ENCODE data around the gene MT4. TPM values are rescaled to one million over a fixed set of nuclear protein-coding genes. Genes with fewer than 3 reads are reported as not detected.

The MT4 gene
- total RNA-seq, 1 experiment from 2014 or later, result not detected

- no peaks in the 10 kb centered on the region for H3K9me3 Mint-ChIP-seq (ENCODE audit: unreplicated experiment)
- no peaks in the 10 kb centered on the region for H3K36me3 ChIP-seq (ENCODE audit: control insufficient read depth, insufficient read depth, low read length)
- BruUV-seq (replicated peaks), result no TSS peak
- POLR2A ChIA-PET, result no interaction called here
- H3K9me3 ChIP-seq, result no peaks in the 10 kb centered on the region
- H3K27ac Mint-ChIP-seq (ENCODE audit: unreplicated experiment), result no peak overlapping the region
- CTCF ChIA-PET, result interaction anchor here (0.6 kb wide), 1 partner anchor 12 kb away, joined by 4 read pairs; no protein-coding TSS in a partner anchor
- no peak overlapping the region for H3K4me3 ChIP-seq (ENCODE audit: low read depth, low read length)
- no peaks in the 10 kb centered on the region for H3K4me1 Mint-ChIP-seq (ENCODE audit: low read depth, unreplicated experiment)
- no peak overlapping the region for H3K4me3 Mint-ChIP-seq (ENCODE audit: unreplicated experiment)
- peak in 1 of 2 experiments; percentile 58 for TF ChIP-seq CTCF (IDR thresholded peaks at IDR 0.05; ENCODE audit: insufficient read depth in 1 of 2, low read depth in 1 of 2, low read length in 1 of 2, severe bottlenecking in 1 of 2, unreplicated experiment in 1 of 2)
- no peaks in the 10 kb centered on the region for H3K36me3 Mint-ChIP-seq (ENCODE audit: insufficient read depth, unreplicated experiment)
- H3K27me3 ChIP-seq (replicated peaks; ENCODE audit: control insufficient read depth, insufficient read depth, low read length), result no peaks in the 10 kb centered on the region
- DNase-seq, result peak; percentile 48 to 53
- H3K4me1 ChIP-seq, result no peaks in the 10 kb centered on the region
- intact Hi-C loops (cut with micrococcal nuclease; ENCODE audit: unreplicated experiment), result no loop called here
- H3K27me3 Mint-ChIP-seq (ENCODE audit: insufficient read depth, unreplicated experiment), result peaks cover 14% of the 10 kb centered on the region
Observed at GRCh38 chr16:56534847-56535383, 30.0 kb upstream of the MT4 start.

- no TSS peak for BruUV-seq (replicated peaks)
- Mint-ChIP-seq H3K27me3 (ENCODE audit: insufficient read depth, unreplicated experiment) (peaks cover 13% of the 10 kb centered on the region), H3K36me3 (ENCODE audit: insufficient read depth, unreplicated experiment) (peaks cover 5% of the 10 kb centered on the region), H3K27ac (ENCODE audit: unreplicated experiment) (no peak overlapping the region), H3K4me1 (ENCODE audit: low read depth, unreplicated experiment) (no peaks in the 10 kb centered on the region), H3K9me3 (ENCODE audit: unreplicated experiment) (peaks cover 12% of the 10 kb centered on the region), H3K4me3 (ENCODE audit: unreplicated experiment) (no peak overlapping the region)
- intact Hi-C loops (cut with micrococcal nuclease; ENCODE audit: unreplicated experiment), result no loop called here
- DNase-seq, result no peak
- Histone ChIP-seq H3K27me3 (replicated peaks; ENCODE audit: control insufficient read depth, insufficient read depth, low read length) (no peaks in the 10 kb centered on the region), H3K9me3 (no peaks in the 10 kb centered on the region; the same call in 1 of the 2 replicates), H3K4me1 (no peaks in the 10 kb centered on the region), H3K4me3 (ENCODE audit: low read depth, low read length) (no peak overlapping the region), H3K36me3 (ENCODE audit: control insufficient read depth, insufficient read depth, low read length) (no peaks in the 10 kb centered on the region)
- ChIA-PET POLR2A (no interaction called here), CTCF (no interaction called here)
- no peak for TF ChIP-seq CTCF (IDR thresholded peaks at IDR 0.05; ENCODE audit: insufficient read depth in 1 of 2, low read depth in 1 of 2, low read length in 1 of 2, severe bottlenecking in 1 of 2, unreplicated experiment in 1 of 2)
Observed at GRCh38 chr16:56538331-56538730, 26.5 kb upstream of the MT4 start.

GRCh38 chr16:56539656-56540055, 25.2 kb upstream of the MT4 start:
- H3K4me1 ChIP-seq, result no peaks in the 10 kb centered on the region
- H3K27me3 ChIP-seq (replicated peaks; ENCODE audit: control insufficient read depth, insufficient read depth, low read length), result no peaks in the 10 kb centered on the region
- H3K4me3 ChIP-seq (ENCODE audit: low read depth, low read length), result no peak overlapping the region
- Mint-ChIP-seq H3K9me3 (ENCODE audit: unreplicated experiment) (peaks cover 12% of the 10 kb centered on the region), H3K4me3 (ENCODE audit: unreplicated experiment) (no peak overlapping the region), H3K27me3 (ENCODE audit: insufficient read depth, unreplicated experiment) (peaks cover 12% of the 10 kb centered on the region), H3K36me3 (ENCODE audit: insufficient read depth, unreplicated experiment) (peaks cover 5% of the 10 kb centered on the region), H3K4me1 (ENCODE audit: low read depth, unreplicated experiment) (no peaks in the 10 kb centered on the region), H3K27ac (ENCODE audit: unreplicated experiment) (no peak overlapping the region)
- no TSS peak for BruUV-seq (replicated peaks)
- H3K9me3 ChIP-seq, result no peaks in the 10 kb centered on the region; the same call in 1 of the 2 replicates
- no peaks in the 10 kb centered on the region for H3K36me3 ChIP-seq (ENCODE audit: control insufficient read depth, insufficient read depth, low read length)
- TF ChIP-seq CTCF (IDR thresholded peaks at IDR 0.05; ENCODE audit: insufficient read depth in 1 of 2, low read depth in 1 of 2, low read length in 1 of 2, severe bottlenecking in 1 of 2, unreplicated experiment in 1 of 2), result no peak
- ChIA-PET POLR2A (no interaction called here), CTCF (no interaction called here)
- DNase-seq, result no peak
- intact Hi-C loops (cut with micrococcal nuclease; ENCODE audit: unreplicated experiment), result no loop called here

All from Caco-2 (cell line).